GM23248 (cell line): ENCODE measurements around the gene C4orf33. TPM values are rescaled to one million over a fixed set of nuclear protein-coding genes. Genes with fewer than 3 reads are reported as not detected.
A peak's percentile ranks its signal among the peaks of the same experiment; 100 is the strongest.
"Not testable (repeated sequence)": the region's sequence is repeated elsewhere in the genome, so short reads cannot be mapped to it uniquely, and the experiment has no call there.

Experiments used
- DNase-seq: peaks from one replicate; pipeline ENCODE4 v3.0.0-alpha.2; 2015
- H2AFZ ChIP-seq: fragments of 200-600 bp; sonication (generic); 2 replicates; pipeline ENCODE4 v1.6.1; 2016; ENCODE audit warnings: antibody characterized with exemption
- H3F3A ChIP-seq: fragments of 200-600 bp; sonication (generic); 2 replicates; pipeline ENCODE4 v1.6.1; 2016; ENCODE audit warnings: mild to moderate bottlenecking, antibody characterized with exemption, mixed run types; ENCODE audit not compliant: insufficient read depth
- H3K27ac ChIP-seq: fragments of 200-600 bp; sonication (generic); 2 replicates; pipeline ENCODE4 v1.5.1; 2016; ENCODE audit warnings: mild to moderate bottlenecking
- H3K27me3 ChIP-seq: fragments of 200-600 bp; sonication (generic); replicated peaks from 2 replicates; pipeline ENCODE4 v1.6.1; 2016; ENCODE audit warnings: mild to moderate bottlenecking; ENCODE audit not compliant: insufficient read depth
- H3K36me3 ChIP-seq: fragments of 200-600 bp; sonication (generic); 2 replicates; pipeline ENCODE4 v1.6.1; 2016; ENCODE audit warnings: low read depth, mild to moderate bottlenecking
- H3K4me1 ChIP-seq: fragments of 200-600 bp; sonication (generic); 2 replicates; pipeline ENCODE4 v1.6.1; 2016; ENCODE audit warnings: mild to moderate bottlenecking; ENCODE audit not compliant: insufficient read depth
- H3K4me2 ChIP-seq: fragments of 200-600 bp; sonication (generic); one replicate; pipeline ENCODE4 v1.6.1; 2016; ENCODE audit warnings: mild to moderate bottlenecking; ENCODE audit not compliant: unreplicated experiment
- H3K4me3 ChIP-seq: fragments of 200-600 bp; sonication (generic); 2 replicates; pipeline ENCODE4 v1.5.1; 2016; ENCODE audit warnings: mild to moderate bottlenecking
- H3K79me2 ChIP-seq: fragments of 200-600 bp; sonication (generic); 2 replicates; pipeline ENCODE4 v1.6.1; 2016; ENCODE audit warnings: mild to moderate bottlenecking; ENCODE audit not compliant: insufficient read depth
- H3K9ac ChIP-seq: fragments of 200-600 bp; sonication (generic); 2 replicates; pipeline ENCODE4 v1.6.1; 2016; ENCODE audit warnings: mild to moderate bottlenecking
- H3K9me2 ChIP-seq: fragments of 200-600 bp; sonication (generic); 2 replicates; pipeline ENCODE4 v1.6.1; 2016; ENCODE audit warnings: mixed run types, mild to moderate bottlenecking, moderate library complexity; ENCODE audit not compliant: insufficient read depth
- H3K9me3 ChIP-seq: fragments of 200-600 bp; sonication (generic); one replicate; pipeline ENCODE4 v1.6.1; 2017; ENCODE audit warnings: low read depth
- H4K20me1 ChIP-seq: fragments of 200-600 bp; sonication (generic); 2 replicates; pipeline ENCODE4 v1.6.0; 2016; ENCODE audit not compliant: insufficient read depth
- EZH2 ChIP-seq: fragments of 200-600 bp; sonication (generic); IDR thresholded peaks from 2 replicates; pipeline ENCODE4 v1.6.1; 2018; ENCODE audit warnings: antibody characterized with exemption, mild to moderate bottlenecking; ENCODE audit not compliant: insufficient read depth, poor library complexity, severe bottlenecking
- EZH2phosphoT487 ChIP-seq: fragments of 200-600 bp; sonication (generic); IDR thresholded peaks from 2 replicates; pipeline ENCODE4 v1.6.1; 2018; ENCODE audit warnings: antibody characterized with exemption, moderate library complexity, mild to moderate bottlenecking, low read depth; ENCODE audit not compliant: insufficient read depth
- WGBS, 2 experiments: methylation state at CpG; one replicate each; pipeline ENCODE4 v1.1.6; 2015 to 2017; ENCODE audit warnings: low lambda C conversion rate in 2 of 2, low coverage in 1 of 2; ENCODE audit errors: missing lambda C conversion rate in 2 of 2; 5-methylcytosine and 5-hydroxymethylcytosine counted together
- in situ Hi-C: fragments of 300-500 bp; cut with MboI; formaldehyde crosslinking; loops from 2 replicates; pipeline ENCODE4 v1.15.0; 2020
- polyA plus RNA-seq: library from polyadenylated mRNA; unstranded; fragments of >200 nt; fragmentation: Nextera tagmentation; extraction: Ambion mirVana; gene quantifications from 2 replicates; pipeline ENCODE4 v1.2.1, GENCODE V29; 2016
- total RNA-seq: library from RNA; depleted of rRNA; stranded (reverse); fragments of >200 nt; shearing (Covaris generic); gene quantifications from 2 replicates; pipeline ENCODE4 v1.2.3, GENCODE V29; 2014

C4orf33 gene
- total and polyA plus RNA-seq, 2 experiments from 2014 or later, result 5.6 to 7.8 TPM

- Histone ChIP-seq H3K36me3 (peaks cover 7% of the 10 kb centered on the region), H3K27ac (no peak overlapping the region), H3K9ac (no peak overlapping the region), H3K4me2 (no peak overlapping the region), H3K4me3 (no peak overlapping the region), H3K4me1 (peaks cover 12% of the 10 kb centered on the region), H3K9me2 (no peaks in the 10 kb centered on the region), H3K9me3 (no peaks in the 10 kb centered on the region), H4K20me1 (no peaks in the 10 kb centered on the region), H3K79me2 (no peaks in the 10 kb centered on the region), H3F3A (0 out of 2 replicates have a peak, but pooled peaks cover 6% of the 10 kb centered on the region), H3K27me3 (no peaks in the 10 kb centered on the region), H2AFZ (no peak overlapping the region)
- no peak for TF ChIP-seq EZH2
- no peak for TF ChIP-seq EZH2phosphoT487
- DNase-seq, result peak; percentile 64
- in situ Hi-C loops, result no loop called here
These were observed 31.2 kb upstream of the C4orf33 start for GRCh38 chr4:129064717-129065116.

GRCh38 chr4:129069537-129069936 lies 26.4 kb upstream of the C4orf33 start:
- in situ Hi-C loops, H3K27me3 ChIP-seq, H3K4me3 ChIP-seq, H3K79me2 ChIP-seq, H4K20me1 ChIP-seq, H3K4me1 ChIP-seq, H3K27ac ChIP-seq, H3F3A ChIP-seq, H3K9me2 ChIP-seq, H3K36me3 ChIP-seq, H2AFZ ChIP-seq, DNase-seq, H3K9me3 ChIP-seq, H3K4me2 ChIP-seq, H3K9ac ChIP-seq: not testable (repeated sequence)
- WGBS, 2 experiments, result 96 to 98% methylated on average over 2 of the region's 2 CpGs

- in situ Hi-C loops, result no loop called here
- Histone ChIP-seq H3K4me2 (no peak overlapping the region), H3K27me3 (no peaks in the 10 kb centered on the region), H3K9ac (no peak overlapping the region), H3K4me3 (no peak overlapping the region), H3K27ac (no peak overlapping the region), H3K79me2 (peaks cover 26% of the 10 kb centered on the region), H3K9me2 (no peaks in the 10 kb centered on the region), H3K4me1 (no peaks in the 10 kb centered on the region), H3K36me3 (peaks cover 4% of the 10 kb centered on the region; the same call in 1 of the 2 replicates), H4K20me1 (0 out of 2 replicates have a peak, but pooled peaks cover 2% of the 10 kb centered on the region), H3K9me3 (no peaks in the 10 kb centered on the region), H3F3A (no peaks in the 10 kb centered on the region), H2AFZ (no peak overlapping the region)
- DNase-seq, result no peak
- TF ChIP-seq EZH2 (no peak), EZH2phosphoT487 (no peak)
These were observed 18.6 kb upstream of the C4orf33 start for GRCh38 chr4:129077326-129077725.

GRCh38 chr4:129080129-129080528 lies 15.8 kb upstream of the C4orf33 start:
- peaks cover 48% of the 10 kb centered on the region for H3K79me2 ChIP-seq
- H3K4me1 ChIP-seq, result no peaks in the 10 kb centered on the region
- no peak overlapping the region for H3K9ac ChIP-seq

GRCh38 chr4:129082302-129082701 lies 13.7 kb upstream of the C4orf33 start:
- Histone ChIP-seq H3K9me2 (no peaks in the 10 kb centered on the region), H2AFZ (no peak overlapping the region), H3K27me3 (no peaks in the 10 kb centered on the region), H3K79me2 (peaks cover 67% of the 10 kb centered on the region), H3K27ac (no peak overlapping the region), H3K4me3 (no peak overlapping the region), H4K20me1 (0 out of 2 replicates have a peak, but pooled peaks cover 3% of the 10 kb centered on the region), H3K4me2 (no peak overlapping the region), H3K4me1 (no peaks in the 10 kb centered on the region), H3K9me3 (no peaks in the 10 kb centered on the region), H3F3A (no peaks in the 10 kb centered on the region), H3K36me3 (no peaks in the 10 kb centered on the region), H3K9ac (no peak overlapping the region)
- WGBS, 2 experiments, result 96 to 97% methylated on average over 5 of the region's 5 CpGs
- in situ Hi-C loops, result no loop called here
- no peak for DNase-seq
- TF ChIP-seq EZH2 (no peak), EZH2phosphoT487 (no peak)

More at GRCh38 chr4:129080129-129080528, 15.8 kb upstream of the C4orf33 start:
- Histone ChIP-seq H3K4me2 (no peak overlapping the region), H3K27me3 (no peaks in the 10 kb centered on the region), H3F3A (no peaks in the 10 kb centered on the region), H3K9me2 (no peaks in the 10 kb centered on the region), H3K4me3 (no peak overlapping the region), H3K9me3 (no peaks in the 10 kb centered on the region), H3K36me3 (no peaks in the 10 kb centered on the region), H3K27ac (no peak overlapping the region), H2AFZ (no peak overlapping the region), H4K20me1 (0 out of 2 replicates have a peak, but pooled peaks cover 3% of the 10 kb centered on the region)
- TF ChIP-seq EZH2phosphoT487 (no peak), EZH2 (no peak)
- no peak for DNase-seq
- in situ Hi-C loops, result no loop called here
